Neural cell (in vitro differentiated cells): ENCODE data around the gene COL19A1.

Experiments used
- CTCF ChIP-seq: fragments of 450-650 bp; IDR thresholded peaks from 2 replicates; pipeline ENCODE4 v1.5.1; 2014; ENCODE audit warnings: antibody characterized with exemption, mild to moderate bottlenecking, moderate library complexity; ENCODE audit not compliant: poor library complexity, severe bottlenecking
- EP300 ChIP-seq: fragments of 450-650 bp; conservative IDR thresholded peaks from 2 replicates; pipeline ENCODE4 v1.6.1; 2014; ENCODE audit warnings: antibody characterized with exemption, mild to moderate bottlenecking, moderate library complexity; ENCODE audit not compliant: poor library complexity, severe bottlenecking
- EZH2 ChIP-seq: fragments of 200-600, 300-800 bp; shearing (Covaris generic), sonication (generic); IDR thresholded peaks from 2 replicates; pipeline ENCODE4 v1.6.1; 2014; ENCODE audit warnings: antibody characterized with exemption, low read length, borderline replicate concordance, mild to moderate bottlenecking; ENCODE audit not compliant: insufficient read depth, poor library complexity, severe bottlenecking
- MXI1 ChIP-seq: fragments of 450-650 bp; conservative IDR thresholded peaks from 2 replicates; pipeline ENCODE4 v1.6.1; 2014; ENCODE audit warnings: antibody characterized with exemption, mild to moderate bottlenecking; ENCODE audit not compliant: poor library complexity, severe bottlenecking
- POLR2AphosphoS5 ChIP-seq: IDR thresholded peaks from 2 replicates; pipeline ENCODE4 v1.6.1; 2012
- RAD21 ChIP-seq: fragments of 450-650 bp; conservative IDR thresholded peaks from 2 replicates; pipeline ENCODE4 v1.6.1; 2014; ENCODE audit warnings: antibody characterized with exemption, mild to moderate bottlenecking, moderate library complexity
- REST ChIP-seq: IDR thresholded peaks from 2 replicates; pipeline ENCODE4 v1.6.1; 2012; ENCODE audit warnings: borderline replicate concordance
- TAF1 ChIP-seq: IDR thresholded peaks from 2 replicates; pipeline ENCODE4 v1.6.1; 2012; ENCODE audit warnings: low read depth

GRCh38 chr6:69880601-69881000, 14.2 kb downstream of the COL19A1 start:
- no peak for TF ChIP-seq CTCF
- TF ChIP-seq POLR2AphosphoS5, result no peak
- TF ChIP-seq EZH2, result no peak
- TF ChIP-seq EP300, result no peak
- no peak for TF ChIP-seq REST
- no peak for TF ChIP-seq RAD21
- no peak for TF ChIP-seq MXI1
- no peak for TF ChIP-seq TAF1
